HepG2 (cell line): Measurements from ENCODE around the gene CYSTM1. TPM values are rescaled to one million over a fixed set of nuclear protein-coding genes. Genes with fewer than 3 reads are reported as not detected.

Source experiments
- ATAC-seq: fragments of 200-7000 bp; cut with Tn5 transposase; 3 replicates; pipeline ENCODE4 v1.9.1; 2020; ENCODE audit warnings: mild to moderate bottlenecking, moderate library complexity
- BruUV-seq: library from RNA; stranded (reverse); fragments of 400-500 nt; replicated peaks from 2 replicates; lab custom pipeline; 2021; lab: Mats Ljungman, UMichigan
- CTCF ChIA-PET: fragments of 300-600 bp; formaldehyde crosslinking; extraction: SDS; loops from one replicate; lab custom pipeline; 2021; ENCODE audit warnings: low total read pairs, inconsistent platforms, low intra/inter-chr PET ratio; lab: Yijun Ruan, JAX
- POLR2A ChIA-PET: fragments of 350-600 bp; sonication (Branson Sonifier 250); formaldehyde crosslinking; loops from one replicate; lab custom pipeline; 2020; ENCODE audit warnings: antibody characterized with exemption, inconsistent platforms; lab: Yijun Ruan, JAX
- DNase-seq: peaks from one replicate; pipeline ENCODE4 v3.0.0-alpha.2; 2015; ENCODE audit warnings: low spot score
- FAIRE-seq: peaks from 3 replicates; lab custom pipeline; 2011; peaks lifted over from hg19 to GRCh38; lab: Jason Lieb, UNC
- H2AFZ ChIP-seq: one replicate; pipeline ENCODE4 v1.6.1; 2011; ENCODE audit warnings: low read length, inconsistent platforms
- H3K27ac ChIP-seq: fragments of 300-600 bp; 3 replicates; pipeline ENCODE4 v1.8.0; 2011; ENCODE audit warnings: mixed run types, mild to moderate bottlenecking, mixed read lengths, low read length, inconsistent platforms; ENCODE audit not compliant: insufficient read depth; ENCODE audit errors: extremely low read length
- H3K27me3 ChIP-seq, 2 experiments: fragments of 200-600 bp in 1 of 2; 2 replicates in 1 of 2; 3 replicates in 1 of 2; pipeline versions ENCODE4 v1.6.0 to v1.8.0; 2011; ENCODE audit warnings: low read length in 2 of 2, mild to moderate bottlenecking in 2 of 2, moderate library complexity in 2 of 2, inconsistent platforms in 1 of 2; ENCODE audit not compliant: insufficient read depth in 2 of 2, control insufficient read depth in 1 of 2
- H3K36me3 ChIP-seq, 2 experiments: fragments of 200-600 bp in 1 of 2; replicated peaks in 1 of 2; 2 replicates in 1 of 2; 3 replicates in 1 of 2; pipeline versions ENCODE4 v1.5.1 to v1.8.0; 2011; ENCODE audit warnings: low read length in 2 of 2, inconsistent platforms in 1 of 2; ENCODE audit not compliant: insufficient read depth in 2 of 2, control insufficient read depth in 1 of 2
- H3K4me1 ChIP-seq: 2 replicates; pipeline ENCODE4 v1.5.1; 2012; ENCODE audit warnings: low read length, inconsistent platforms; ENCODE audit not compliant: insufficient read depth
- H3K4me2 ChIP-seq: 2 replicates; pipeline ENCODE4 v1.6.0; 2011; ENCODE audit warnings: low read depth, low read length, inconsistent platforms
- H3K4me3 ChIP-seq, 3 experiments: fragments of 200-600 bp in 1 of 3; sonication (generic), shearing (Covaris generic) in 1 of 3; replicated peaks in 1 of 3; 2 replicates each; pipeline ENCODE4 v1.5.1; 2011 to 2016; ENCODE audit warnings: low read length in 3 of 3, inconsistent platforms in 2 of 3, low read depth in 2 of 3, mild to moderate bottlenecking in 2 of 3, control low read depth in 1 of 3, mixed read lengths in 1 of 3; ENCODE audit not compliant: insufficient read depth in 1 of 3
- H3K79me2 ChIP-seq: one replicate; pipeline ENCODE4 v1.6.1; 2011; ENCODE audit warnings: low read length, inconsistent platforms; ENCODE audit not compliant: insufficient read depth
- H3K9ac ChIP-seq: 2 replicates; pipeline ENCODE4 v1.6.0; 2011; ENCODE audit warnings: mild to moderate bottlenecking, low read depth, low read length, inconsistent platforms; ENCODE audit not compliant: insufficient read depth
- H3K9me3 ChIP-seq: 2 replicates; pipeline ENCODE4 v1.5.1; 2012; ENCODE audit warnings: mild to moderate bottlenecking, low read length
- H4K20me1 ChIP-seq: 2 replicates; pipeline ENCODE4 v1.6.0; 2011; ENCODE audit warnings: inconsistent platforms, mild to moderate bottlenecking, low read length, moderate library complexity; ENCODE audit not compliant: insufficient read depth
- FOXC1 ChIP-seq: sonication (generic); formaldehyde crosslinking; IDR thresholded peaks from 2 replicates; pipeline ENCODE4 v1.8.0; 2022; ENCODE audit warnings: mild to moderate bottlenecking, missing genetic modification reagents, borderline replicate concordance
- GABPA ChIP-seq, 2 experiments: IDR thresholded peaks; 2 replicates each; pipeline ENCODE4 v1.6.1; 2011 to 2016; ENCODE audit warnings: low read depth in 2 of 2, low read length in 1 of 2, missing biosample characterization in 1 of 2, missing genetic modification characterization in 1 of 2
- MXD4 ChIP-seq: IDR thresholded peaks from 2 replicates; pipeline ENCODE4 v1.6.1; 2016; ENCODE audit warnings: mild to moderate bottlenecking, missing biosample characterization, missing genetic modification reagents
- MYNN ChIP-seq: sonication (generic); formaldehyde crosslinking; IDR thresholded peaks from 2 replicates; pipeline ENCODE4 v1.4.0; 2020; ENCODE audit warnings: mild to moderate bottlenecking, low read depth, missing genetic modification reagents
- PHF20 ChIP-seq: sonication (generic); formaldehyde crosslinking; IDR thresholded peaks from 2 replicates; pipeline ENCODE4 v1.5.0; 2020; ENCODE audit warnings: mild to moderate bottlenecking, missing genetic modification reagents
- RELA ChIP-seq: sonication (generic); formaldehyde crosslinking; IDR thresholded peaks from 2 replicates; pipeline ENCODE4 v1.4.0; 2020; ENCODE audit warnings: missing genetic modification reagents
- SIX1 ChIP-seq: sonication (generic); formaldehyde crosslinking; IDR thresholded peaks from 2 replicates; pipeline ENCODE4 v1.4.0; 2020; ENCODE audit warnings: missing genetic modification reagents, borderline replicate concordance
- SRY ChIP-seq: sonication (generic); formaldehyde crosslinking; IDR thresholded peaks from 2 replicates; pipeline ENCODE4 v1.8.0; 2022; ENCODE audit warnings: mild to moderate bottlenecking, missing genetic modification reagents
- ZBTB44 ChIP-seq: sonication (generic); formaldehyde crosslinking; IDR thresholded peaks from 2 replicates; pipeline ENCODE4 v1.4.0; 2020; ENCODE audit warnings: missing genetic modification reagents
- ZFP37 ChIP-seq: sonication (generic); formaldehyde crosslinking; IDR thresholded peaks from 2 replicates; pipeline ENCODE4 v1.4.0; 2020; ENCODE audit warnings: missing genetic modification reagents, borderline replicate concordance
- ZFP62 ChIP-seq: sonication (generic); formaldehyde crosslinking; IDR thresholded peaks from 2 replicates; pipeline ENCODE4 v1.4.0; 2020; ENCODE audit warnings: missing genetic modification reagents
- ZNF512B ChIP-seq: sonication (generic); formaldehyde crosslinking; IDR thresholded peaks from 2 replicates; pipeline ENCODE4 v1.5.1; 2020; ENCODE audit warnings: missing genetic modification reagents, mild to moderate bottlenecking, borderline replicate concordance
- ZNF670 ChIP-seq: sonication (generic); formaldehyde crosslinking; IDR thresholded peaks from 2 replicates; pipeline ENCODE4 v1.8.0; 2022; ENCODE audit warnings: mild to moderate bottlenecking, missing genetic modification reagents, borderline replicate concordance
- ZNF737 ChIP-seq: sonication (generic); formaldehyde crosslinking; IDR thresholded peaks from 2 replicates; pipeline ENCODE4 v1.5.0; 2020; ENCODE audit warnings: missing genetic modification reagents, mild to moderate bottlenecking, borderline replicate concordance
- ZNF816 ChIP-seq: sonication (generic); formaldehyde crosslinking; IDR thresholded peaks from 2 replicates; pipeline ENCODE4 v1.8.0; 2022; ENCODE audit warnings: missing genetic modification reagents, mild to moderate bottlenecking, borderline replicate concordance
- WGBS: methylation state at CpG from one replicate; pipeline ENCODE4 v1.1.6; 2017; ENCODE audit warnings: low lambda C conversion rate; 5-methylcytosine and 5-hydroxymethylcytosine counted together
- in situ Hi-C: cut with HindIII; loops from 2 replicates; pipeline ENCODE4 v1.10.0; 2017; ENCODE audit warnings: low pct_unique_long_range_greater_than_20kb; ENCODE audit not compliant: extremely low pct_ligation_motif_present
- intact Hi-C: fragments of 100-400 bp; cut with micrococcal nuclease; formaldehyde crosslinking; loops from one replicate; pipeline ENCODE4 v1.10.0; 2022; ENCODE audit not compliant: unreplicated experiment
- polyA plus RNA-seq, 8 experiments: library from polyadenylated mRNA; depleted of rRNA in 3 of 8; stranded (reverse) in 7 of 8; unstranded in 1 of 8; fragments of >200 nt; fragmentation: Illumina TruSeq in 4 of 8; extraction: Trizol in 4 of 8; gene quantifications; 2 replicates each; pipeline versions ENCODE4 v1.2.1 to v1.2.3, GENCODE V29; 2011 to 2016; ENCODE audit warnings: low read depth in 4 of 8, missing spikeins in 1 of 8, mixed read lengths in 1 of 8; ENCODE audit not compliant: insufficient read depth in 1 of 8
- total RNA-seq, 5 experiments: library from RNA; depleted of rRNA; stranded (reverse); fragments of >200 nt; fragmentation: Illumina TruSeq; extraction: Trizol; gene quantifications; 2 replicates each; pipeline ENCODE4 v1.2.3, GENCODE V29; 2016; ENCODE audit warnings: low read depth in 1 of 5

Gene CYSTM1
- total and polyA plus RNA-seq, 2 of the 13 experiments (the other 11 are each of a cell fraction or from before 2014, with no cell fraction given): 40.0 to 73.4 TPM

GRCh38 chr5:140245341-140245740 lies 70.4 kb downstream of the CYSTM1 start:
- CTCF ChIA-PET: interaction anchor here (1.6 to 3.9 kb wide), 3 partner anchors 101 to 113 kb away, joined by 6 to 31 read pairs (median 17); partner anchors contain the start of gene HBEGF
- H3K9ac ChIP-seq: no peak overlapping the region

GRCh38 chr5:140245926-140246325 lies 70.9 kb downstream of the CYSTM1 start:
- FAIRE-seq: no peak
- no peak for ATAC-seq
- peaks cover 13% of the 10 kb centered on the region for H3K4me1 ChIP-seq
- H3K9me3 ChIP-seq: no peaks in the 10 kb centered on the region
- no peak overlapping the region for H3K4me2 ChIP-seq
- no peaks in the 10 kb centered on the region for H3K27me3 ChIP-seq
- H2AFZ ChIP-seq: no peak overlapping the region
- peaks cover 4% of the 10 kb centered on the region for H3K79me2 ChIP-seq
- intact Hi-C loops (no loop called here), in situ Hi-C loops (no loop called here)
- no peak overlapping the region for H3K9ac ChIP-seq
- no peak overlapping the region for H3K27ac ChIP-seq
- no TSS peak for BruUV-seq
- H3K4me3 ChIP-seq: no peak overlapping the region
- POLR2A ChIA-PET: interaction anchor here (2.2 kb wide), 1 partner anchor 100 kb away, joined by 5 read pairs; the partner anchor contains the start of gene HBEGF
- no peaks in the 10 kb centered on the region for H4K20me1 ChIP-seq
- DNase-seq: no peak
- peaks cover 5 to 52% of the 10 kb centered on the region in 2 experiments for H3K36me3 ChIP-seq
- CTCF ChIA-PET: interaction anchor here (3.9 kb wide), 1 partner anchor 112 kb away, joined by 31 read pairs; no protein-coding TSS in a partner anchor
- 98% methylated on average over 5 of the region's 7 CpGs for WGBS
- TF ChIP-seq MXD4 (no peak), SRY (CRISPR knock-in tag) (no peak), ZNF737 (CRISPR knock-in tag) (no peak), RELA (CRISPR knock-in tag) (no peak), ZFP37 (CRISPR knock-in tag) (no peak), ZNF670 (CRISPR knock-in tag) (no peak), MYNN (no peak), ZBTB44 (no peak), ZNF512B (CRISPR knock-in tag) (no peak), PHF20 (CRISPR knock-in tag) (no peak), ZFP62 (CRISPR knock-in tag) (no peak), FOXC1 (CRISPR knock-in tag) (no peak), SIX1 (CRISPR knock-in tag) (no peak)

More at GRCh38 chr5:140245341-140245740, 70.4 kb downstream of the CYSTM1 start:
- DNase-seq: no peak
- H4K20me1 ChIP-seq: no peaks in the 10 kb centered on the region
- ATAC-seq: no peak
- POLR2A ChIA-PET: interaction anchor here (1.3 to 2.2 kb wide), 2 partner anchors 57 to 101 kb away, joined by 5 to 7 read pairs; partner anchors contain the start of genes HBEGF and PFDN1
- no peak overlapping the region for H2AFZ ChIP-seq
- H3K4me2 ChIP-seq: no peak overlapping the region
- TSS peak; percentile 45 for BruUV-seq
- H3K9me3 ChIP-seq: no peaks in the 10 kb centered on the region
- in situ Hi-C loops: no loop called here
- H3K27ac ChIP-seq: no peak overlapping the region
- peaks cover 4% of the 10 kb centered on the region for H3K79me2 ChIP-seq
- H3K4me1 ChIP-seq: peaks cover 18% of the 10 kb centered on the region
- peaks cover 5 to 52% of the 10 kb centered on the region in 2 experiments for H3K36me3 ChIP-seq
- TF ChIP-seq GABPA (IDR thresholded peaks at IDR 0.05; ENCODE audit: low read depth, low read length) (no peak), GABPA (CRISPR knock-in tag; IDR thresholded peaks at IDR 0.05; ENCODE audit: low read depth) (no peak), ZNF816 (CRISPR knock-in tag) (no peak)
- 99% methylated on average over 5 of the region's 5 CpGs for WGBS
- intact Hi-C loops: no loop called here
- no peak for FAIRE-seq
- no peak overlapping the region for H3K4me3 ChIP-seq
- no peaks in the 10 kb centered on the region for H3K27me3 ChIP-seq
